GM12864 (cell line): Measurements from ENCODE around the gene PSME4.

Experiments used
- DNase-seq: peaks from one replicate; pipeline ENCODE4 v3.0.0-alpha.2; 2011; ENCODE audit warnings: low read depth
- H3K4me3 ChIP-seq: 2 replicates; pipeline ENCODE4 v1.5.1; 2011; ENCODE audit warnings: mild to moderate bottlenecking, low read depth, low read length, control low read depth
- TF ChIP-seq, protein P1 (sequence below): IDR thresholded peaks from 2 replicates; pipeline ENCODE4 v1.5.1; 2011; ENCODE audit warnings: low read depth, mild to moderate bottlenecking, moderate library complexity, low read length, control low read depth, inconsistent platforms; ENCODE audit errors: missing control alignments

PSME4 gene

DNA sequence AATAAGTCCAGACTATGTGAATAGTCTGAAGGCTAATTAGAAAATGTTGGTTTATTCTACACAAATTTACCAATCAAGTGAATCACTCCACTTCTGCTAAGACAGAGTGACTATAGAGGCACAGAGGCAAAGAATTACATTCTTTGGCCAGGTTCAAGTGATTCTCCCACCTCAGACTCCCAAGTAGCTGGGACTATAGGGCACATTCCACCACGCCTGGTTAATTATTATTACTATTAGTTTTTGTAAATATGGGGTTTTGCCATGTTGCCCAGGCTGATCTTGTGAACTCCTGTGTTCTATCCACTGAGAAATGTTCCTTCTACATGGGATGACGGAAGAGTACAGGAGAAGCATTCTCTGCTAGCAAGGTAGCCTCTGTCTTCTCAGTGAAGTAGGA is 37.6 kb upstream of the PSME4 start:
- no peak for DNase-seq

DNA sequence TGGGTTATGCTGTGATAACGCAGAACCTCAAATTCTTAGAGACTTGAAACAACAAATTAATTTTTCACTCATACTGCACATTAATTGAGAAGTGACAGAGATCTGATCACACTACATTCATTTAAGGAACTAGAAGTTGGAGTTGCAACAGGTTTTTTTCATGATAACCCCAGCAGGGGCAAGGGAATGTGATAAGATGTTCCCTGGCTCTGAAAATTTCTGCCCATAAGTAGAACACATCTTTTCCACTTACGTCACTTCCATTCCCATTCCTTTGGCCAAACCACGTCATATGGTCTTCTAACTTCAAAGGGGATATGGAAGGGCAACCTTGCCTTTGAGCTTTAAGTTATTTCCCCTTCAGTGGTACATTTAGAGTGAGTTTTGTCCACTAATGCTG is 29.7 kb upstream of the PSME4 start:
- DNase-seq = no peak
- TF ChIP-seq, protein P1, sequence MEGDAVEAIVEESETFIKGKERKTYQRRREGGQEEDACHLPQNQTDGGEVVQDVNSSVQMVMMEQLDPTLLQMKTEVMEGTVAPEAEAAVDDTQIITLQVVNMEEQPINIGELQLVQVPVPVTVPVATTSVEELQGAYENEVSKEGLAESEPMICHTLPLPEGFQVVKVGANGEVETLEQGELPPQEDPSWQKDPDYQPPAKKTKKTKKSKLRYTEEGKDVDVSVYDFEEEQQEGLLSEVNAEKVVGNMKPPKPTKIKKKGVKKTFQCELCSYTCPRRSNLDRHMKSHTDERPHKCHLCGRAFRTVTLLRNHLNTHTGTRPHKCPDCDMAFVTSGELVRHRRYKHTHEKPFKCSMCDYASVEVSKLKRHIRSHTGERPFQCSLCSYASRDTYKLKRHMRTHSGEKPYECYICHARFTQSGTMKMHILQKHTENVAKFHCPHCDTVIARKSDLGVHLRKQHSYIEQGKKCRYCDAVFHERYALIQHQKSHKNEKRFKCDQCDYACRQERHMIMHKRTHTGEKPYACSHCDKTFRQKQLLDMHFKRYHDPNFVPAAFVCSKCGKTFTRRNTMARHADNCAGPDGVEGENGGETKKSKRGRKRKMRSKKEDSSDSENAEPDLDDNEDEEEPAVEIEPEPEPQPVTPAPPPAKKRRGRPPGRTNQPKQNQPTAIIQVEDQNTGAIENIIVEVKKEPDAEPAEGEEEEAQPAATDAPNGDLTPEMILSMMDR = no peak
- H3K4me3 ChIP-seq = no peak overlapping the region

More for the DNA sequence above, 37.6 kb upstream of the PSME4 start:
- TF ChIP-seq, protein P1 = no peak
- no peak overlapping the region for H3K4me3 ChIP-seq

DNA sequence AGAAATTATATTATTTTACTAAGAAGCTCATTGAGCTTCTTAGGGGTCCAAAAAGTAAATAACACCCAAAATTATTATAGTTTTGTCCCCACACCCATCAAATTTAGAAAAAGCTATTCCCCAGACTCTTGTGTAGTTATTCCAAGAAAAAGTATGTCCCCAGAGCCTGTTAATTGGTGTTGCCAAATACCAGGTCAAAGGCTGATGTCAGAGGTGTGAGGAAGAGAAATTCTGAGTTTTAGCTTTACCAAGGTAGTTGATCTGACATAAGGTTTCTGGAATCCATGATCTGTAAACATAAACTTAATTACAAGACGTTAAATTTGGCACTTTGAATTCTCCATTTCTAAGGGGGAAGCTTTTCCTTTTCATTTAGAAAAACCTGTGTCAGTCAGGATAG is 29.3 kb upstream of the PSME4 start:
- H3K4me3 ChIP-seq = no peak overlapping the region
- DNase-seq = no peak
- TF ChIP-seq, protein P1 = no peak

DNA sequence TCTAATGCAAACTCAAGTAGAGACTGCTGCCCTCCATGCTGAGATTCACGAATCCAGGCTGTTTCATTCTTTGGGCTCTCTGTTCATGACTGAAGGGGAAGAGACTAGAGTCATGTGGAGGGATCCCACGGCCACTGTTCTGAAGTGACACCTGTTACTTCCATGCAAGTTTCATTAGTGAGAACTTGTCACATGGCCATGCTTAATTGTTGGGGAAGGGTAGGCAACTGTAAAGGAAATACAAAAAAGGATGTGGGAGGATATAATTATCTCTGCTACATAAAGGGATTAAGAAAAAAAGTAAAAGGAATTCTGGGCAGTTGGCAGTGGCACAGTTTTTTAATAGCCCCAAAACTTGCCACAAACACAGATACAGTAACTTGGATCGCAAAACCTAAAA is 28.0 kb upstream of the PSME4 start:
- no peak for DNase-seq
- TF ChIP-seq, protein P1 = no peak
- H3K4me3 ChIP-seq = no peak overlapping the region

DNA sequence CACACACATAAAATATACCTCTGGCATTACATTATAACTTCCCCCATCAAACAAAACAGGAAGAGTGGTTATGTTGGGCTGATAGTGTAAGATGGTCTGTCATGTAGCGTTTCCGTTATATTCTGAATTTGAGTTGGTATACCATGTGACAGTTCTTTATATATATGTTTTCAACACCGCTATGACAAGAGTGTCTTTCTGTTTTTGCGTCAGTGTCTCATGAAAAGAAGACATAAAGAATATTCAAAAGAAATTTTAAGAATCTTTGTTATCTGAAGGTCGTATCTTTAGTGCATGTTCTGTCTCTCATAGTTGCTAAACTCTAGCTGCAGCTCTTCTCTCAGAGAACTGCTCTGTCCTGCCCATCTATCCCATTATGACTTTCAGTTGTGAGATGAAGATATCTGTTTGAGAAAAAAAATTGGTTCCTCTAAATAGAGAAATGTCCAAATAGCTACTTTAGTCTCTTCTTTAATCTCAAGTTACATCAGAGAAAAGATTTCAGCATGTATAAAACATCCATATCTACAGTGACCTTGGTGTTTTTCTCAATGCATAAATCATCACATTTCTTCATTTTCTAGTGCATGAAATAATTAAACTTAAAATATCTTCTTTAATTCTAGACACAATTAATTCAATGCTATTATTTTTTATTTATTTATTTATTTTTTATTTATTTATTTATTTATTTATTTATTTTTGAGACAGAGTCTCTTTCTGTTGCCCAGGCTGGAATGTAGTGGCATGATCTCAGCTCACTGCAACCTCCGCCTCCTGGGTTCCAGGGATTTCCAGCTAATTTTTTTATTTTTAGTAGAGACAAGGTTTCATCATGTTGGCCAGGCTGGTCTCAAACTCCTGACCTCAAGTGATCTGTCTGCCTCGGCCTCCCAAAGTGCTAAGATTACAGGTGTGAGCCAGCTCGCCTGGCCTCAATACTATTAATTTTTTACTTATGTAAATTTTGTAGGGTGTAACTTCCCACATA is 24.3 kb upstream of the PSME4 start:
- TF ChIP-seq, protein P1 = no peak

DNA sequence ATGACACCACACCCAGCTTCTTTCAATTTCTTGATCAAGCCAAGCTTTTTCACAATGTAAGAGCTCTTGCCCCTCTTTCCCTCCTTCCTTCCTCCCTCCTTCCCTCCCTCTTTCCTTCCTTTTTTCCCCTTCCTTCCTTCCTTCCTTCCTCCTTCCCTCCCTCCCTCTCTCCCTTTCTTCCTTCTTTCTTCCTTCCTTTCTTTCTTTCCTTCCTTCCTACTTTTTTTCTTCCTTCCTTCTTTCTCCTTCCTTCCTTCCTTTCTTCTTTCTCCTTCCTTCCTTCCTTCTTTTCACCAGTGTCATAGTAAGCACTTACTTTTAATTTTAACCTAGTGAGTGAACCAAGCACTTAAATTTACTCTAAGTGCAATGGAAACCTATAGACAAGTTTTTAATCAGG is 21.2 kb upstream of the PSME4 start:
- no peak overlapping the region for H3K4me3 ChIP-seq
- TF ChIP-seq, protein P1 = no peak
- DNase-seq = no peak

More for the DNA sequence above, 24.3 kb upstream of the PSME4 start:
- no peak overlapping the region for H3K4me3 ChIP-seq
- no peak for DNase-seq
